Measurements from ENCODE around the gene TNFAIP8L3.

The TNFAIP8L3 gene

DNA sequence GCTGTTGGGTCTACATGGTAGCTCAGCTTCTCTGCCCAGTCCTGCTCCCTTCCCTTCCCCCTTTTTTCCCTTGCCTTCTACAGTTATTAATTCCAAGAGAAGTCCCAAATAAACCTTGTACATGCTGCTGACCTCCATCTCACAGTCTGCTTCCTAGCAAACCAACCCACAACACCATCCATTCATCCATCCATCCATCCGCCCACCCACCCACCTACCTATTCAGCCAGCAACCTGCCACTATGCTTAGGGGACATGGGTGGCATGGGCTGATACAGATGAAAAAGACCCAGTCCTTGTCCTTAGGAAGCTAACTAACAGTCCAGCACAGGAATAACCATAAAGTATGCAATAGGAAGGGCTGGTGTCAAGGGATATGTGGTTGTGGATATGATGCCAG, 5.7 kb downstream of the TNFAIP8L3 start:
- no peak for DNase-seq

DNA sequence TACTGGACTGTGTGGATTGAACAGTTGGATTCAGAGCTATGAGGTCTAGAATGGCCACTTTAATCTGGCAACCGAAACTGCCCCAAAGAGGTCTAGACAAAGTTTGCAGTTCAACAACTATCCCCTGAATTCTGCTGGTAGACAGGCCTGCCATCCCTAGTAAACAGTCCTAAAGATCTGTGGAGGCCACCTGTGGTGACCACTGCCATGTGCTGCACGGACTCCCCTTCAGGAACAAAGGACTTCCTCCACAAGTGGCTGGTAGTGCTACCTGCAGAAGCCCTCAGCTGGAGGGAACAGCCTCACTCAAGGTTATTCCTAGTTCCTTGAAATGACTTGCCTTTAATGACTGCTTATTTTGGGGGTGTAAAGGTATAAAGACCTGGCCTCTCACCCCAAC, 6.1 kb downstream of the TNFAIP8L3 start:
- DNase-seq: no peak

DNA sequence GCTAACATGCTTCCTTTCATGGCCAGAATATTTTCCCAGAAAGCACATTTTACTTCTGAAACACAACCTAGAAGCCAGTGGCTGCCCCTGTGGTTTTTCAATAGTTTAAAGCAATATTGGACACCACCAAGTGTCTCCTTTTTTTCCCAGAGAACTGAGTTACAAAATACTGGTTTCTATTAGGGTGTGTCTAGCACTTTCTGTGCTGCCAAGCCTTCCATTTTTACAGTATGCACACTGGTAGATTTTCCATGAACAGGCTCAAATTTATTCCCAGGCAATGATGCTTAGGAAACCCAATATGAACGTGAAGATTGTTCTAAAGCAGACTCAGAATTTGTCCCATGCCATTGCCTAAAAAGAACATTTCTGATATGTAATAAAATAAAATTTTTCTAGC, 7.2 kb downstream of the TNFAIP8L3 start:
- no peak for DNase-seq

DNA sequence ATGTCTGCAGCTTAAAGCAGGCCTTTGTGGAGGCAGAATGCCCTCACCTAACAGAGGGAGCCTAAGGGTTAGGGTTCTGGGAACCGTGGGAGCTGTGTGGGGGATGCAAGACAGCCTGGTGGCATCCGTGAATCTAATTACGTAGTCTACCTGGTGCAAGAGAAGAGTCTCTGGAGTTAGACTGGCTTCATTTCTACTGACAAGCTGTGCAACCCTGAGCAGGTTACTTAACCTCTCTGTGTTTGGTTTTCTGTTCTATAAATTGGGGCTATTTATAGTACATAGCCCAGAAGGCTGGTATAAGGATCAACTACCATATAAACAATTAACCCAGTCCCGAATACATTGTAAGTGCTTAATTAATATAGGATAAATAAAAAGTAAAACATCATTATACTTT, 8.3 kb downstream of the TNFAIP8L3 start:
- no peak for DNase-seq

DNA sequence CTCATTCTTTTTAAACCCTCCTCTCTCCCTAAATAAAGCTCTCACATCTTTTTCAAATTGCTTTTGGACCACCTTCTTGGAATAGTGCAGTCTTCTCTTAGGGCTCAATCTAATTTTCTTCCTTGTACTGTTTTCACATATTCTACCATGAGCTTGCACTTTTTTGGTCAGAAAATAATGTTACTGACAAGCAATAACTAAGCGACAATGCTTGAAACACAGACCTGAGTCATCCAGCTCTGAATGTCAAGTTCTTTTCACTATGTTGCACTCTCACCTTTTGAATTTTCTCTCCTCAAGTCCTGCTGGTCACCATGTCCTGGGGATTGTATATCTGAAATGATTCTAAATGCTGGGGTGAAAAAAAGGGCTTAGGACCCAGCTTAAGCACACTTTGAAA, 8.9 kb downstream of the TNFAIP8L3 start:
- no peak for DNase-seq

DNA sequence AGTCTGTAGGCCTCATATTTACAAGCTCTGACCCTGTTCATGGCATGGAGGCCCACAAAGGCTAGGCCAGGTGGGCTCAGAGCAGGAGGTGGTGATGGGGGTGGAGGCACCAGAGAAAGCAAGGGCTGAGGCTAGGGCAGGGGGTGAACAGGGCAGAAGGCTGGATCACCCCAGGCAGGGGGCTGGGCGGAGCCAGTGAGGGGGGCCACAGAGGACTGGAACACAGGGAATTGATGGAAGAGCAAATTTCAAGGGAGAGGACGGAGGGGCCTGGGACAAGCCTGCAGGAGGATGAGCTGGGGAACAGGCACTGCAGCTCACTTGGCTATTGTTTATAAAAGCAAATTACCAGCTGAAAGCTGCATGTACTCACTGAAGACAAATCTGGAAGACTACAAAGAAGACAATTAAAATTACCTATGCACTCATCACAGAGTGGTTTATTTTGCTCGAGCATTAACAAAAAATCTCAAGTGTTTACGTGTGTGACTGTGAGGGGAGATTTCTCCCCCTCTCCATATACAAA, 11.0 kb downstream of the TNFAIP8L3 start:
- DNase-seq: no peak

DNA sequence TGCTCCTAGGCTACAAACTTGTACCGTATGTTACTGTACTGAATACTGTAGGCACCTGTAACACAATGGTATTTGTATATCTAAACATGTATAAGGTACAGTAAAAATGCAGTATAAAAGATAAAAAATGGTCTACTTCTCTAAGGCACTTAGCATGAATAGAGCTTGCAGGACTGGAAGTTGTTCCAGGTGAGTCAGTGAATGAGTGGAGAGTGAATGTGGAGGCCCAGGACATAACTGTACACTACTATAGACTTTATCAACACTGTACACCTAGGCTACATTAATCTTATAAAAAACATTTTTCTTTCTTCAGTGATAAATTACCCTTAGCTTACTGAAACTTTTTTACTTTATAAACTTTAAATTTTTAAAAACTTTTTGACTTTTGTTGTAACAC, 12.5 kb downstream of the TNFAIP8L3 start:
- no peak for DNase-seq

DNA sequence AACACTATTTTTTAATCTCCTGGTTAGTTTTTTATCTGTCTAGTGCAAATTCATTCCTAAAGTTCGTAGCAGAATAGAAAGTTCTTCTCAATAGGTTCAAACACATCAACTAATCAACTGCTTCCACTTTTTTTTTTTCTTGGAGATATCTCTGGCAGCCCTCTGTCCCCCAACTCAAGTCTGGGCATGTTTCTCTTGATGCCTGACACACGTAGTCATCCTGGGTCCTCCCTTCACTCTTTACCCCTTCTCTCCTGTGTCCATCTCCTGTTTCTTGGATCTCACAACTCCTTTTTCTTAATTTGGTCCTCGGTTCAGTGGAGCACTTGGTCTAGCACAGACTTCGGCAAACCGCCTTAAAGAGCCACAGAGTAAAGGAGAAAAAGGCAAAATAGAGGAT, 14.4 kb downstream of the TNFAIP8L3 start:
- DNase-seq: no peak

DNA sequence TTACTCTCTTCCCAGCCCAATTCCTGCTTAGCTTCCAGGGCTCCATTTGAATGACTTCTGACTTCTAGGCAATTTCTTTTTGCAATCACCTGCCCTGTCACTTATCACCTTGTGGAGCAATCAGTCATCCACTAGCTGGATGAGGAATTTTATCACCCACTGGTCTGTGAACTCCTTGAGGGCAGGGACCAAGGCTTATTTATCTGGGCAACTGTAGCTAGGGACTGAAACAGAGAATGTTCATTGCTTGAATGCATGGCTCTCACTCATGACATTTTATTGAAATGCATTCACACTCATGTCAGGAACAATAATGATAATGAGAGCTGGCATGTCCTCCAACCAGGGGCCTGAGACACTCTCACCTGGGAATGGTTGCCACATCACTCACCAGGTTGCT, 15.5 kb downstream of the TNFAIP8L3 start:
- no peak for DNase-seq

DNA sequence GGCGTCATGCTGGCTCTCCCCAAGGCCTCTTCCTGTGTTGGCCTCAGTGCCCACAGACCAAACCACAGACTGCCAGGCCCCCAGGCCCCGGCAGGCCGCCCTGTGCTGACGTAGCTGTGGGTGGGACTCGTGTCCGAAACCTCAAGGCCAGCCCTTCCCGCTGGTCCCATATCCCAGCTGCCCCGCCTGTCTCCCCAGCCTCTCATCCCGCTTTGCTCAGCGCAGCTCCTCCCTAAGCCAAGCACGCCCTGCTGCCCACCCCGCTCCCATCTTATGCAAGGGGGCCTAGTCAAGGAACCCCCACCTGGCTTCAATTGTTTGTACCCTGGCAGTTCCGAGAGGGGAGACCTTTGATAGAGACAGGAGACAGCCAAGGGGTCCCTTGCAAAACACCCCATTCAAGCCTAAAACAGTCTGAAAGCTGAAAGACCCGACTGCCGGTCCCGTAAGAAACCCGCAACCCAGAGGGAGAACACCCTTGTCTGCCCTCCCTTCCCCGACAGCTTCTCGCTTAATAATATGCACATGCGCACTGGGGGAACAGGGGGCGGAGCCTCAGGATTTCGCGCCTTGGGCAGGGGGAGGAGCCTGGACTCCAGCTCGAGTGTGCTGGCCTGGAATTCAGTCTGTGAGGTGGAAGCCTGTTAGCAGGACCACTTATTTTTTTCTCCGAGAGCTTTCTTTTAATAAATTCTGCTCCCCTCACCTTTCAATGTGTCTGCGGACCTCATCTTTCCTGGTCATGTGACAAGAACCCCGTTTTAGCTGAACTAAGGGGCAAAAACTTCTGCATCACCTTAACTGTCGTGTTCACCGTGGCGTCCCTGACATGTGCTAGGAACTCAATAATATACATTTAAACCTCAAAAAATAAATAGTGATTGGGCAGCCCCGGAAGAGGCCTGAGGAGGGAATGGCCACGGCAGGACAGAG, 17.2 kb downstream of the TNFAIP8L3 start:
- DNase-seq: no peak

DNA sequence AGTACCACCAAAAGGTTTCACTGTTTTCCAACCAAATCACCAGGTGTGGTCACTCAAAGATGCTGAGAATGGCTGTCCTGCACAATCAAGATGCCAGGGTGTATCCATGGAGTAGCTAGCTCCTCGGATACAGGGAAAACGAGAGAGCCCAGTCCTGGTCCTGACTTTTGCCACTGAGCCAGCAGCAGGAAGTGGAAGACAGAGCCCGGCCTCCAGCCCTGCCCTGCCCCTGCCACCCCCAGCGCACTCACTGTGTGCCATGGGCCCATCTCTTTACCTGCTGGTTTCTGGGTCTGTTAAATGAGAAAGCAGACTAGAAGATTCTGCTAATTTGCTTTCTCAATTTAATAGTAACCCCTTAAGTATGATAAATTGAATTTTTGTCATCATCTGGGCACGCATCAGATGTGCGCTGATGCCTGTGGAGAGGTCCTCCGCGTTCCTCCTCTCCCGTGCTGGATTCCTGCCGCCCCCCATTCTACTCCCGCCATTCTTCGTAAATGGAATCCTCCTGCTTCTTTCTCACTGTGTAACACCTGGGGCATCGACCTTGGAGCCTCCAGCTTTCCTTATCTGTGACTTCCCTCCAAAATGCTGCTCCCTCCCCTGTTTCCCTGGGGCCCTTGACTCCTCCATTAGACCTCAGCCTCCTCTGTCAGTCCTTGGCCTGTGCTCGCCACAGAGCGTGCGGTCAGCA, 18.0 kb downstream of the TNFAIP8L3 start:
- no peak for DNase-seq

DNA sequence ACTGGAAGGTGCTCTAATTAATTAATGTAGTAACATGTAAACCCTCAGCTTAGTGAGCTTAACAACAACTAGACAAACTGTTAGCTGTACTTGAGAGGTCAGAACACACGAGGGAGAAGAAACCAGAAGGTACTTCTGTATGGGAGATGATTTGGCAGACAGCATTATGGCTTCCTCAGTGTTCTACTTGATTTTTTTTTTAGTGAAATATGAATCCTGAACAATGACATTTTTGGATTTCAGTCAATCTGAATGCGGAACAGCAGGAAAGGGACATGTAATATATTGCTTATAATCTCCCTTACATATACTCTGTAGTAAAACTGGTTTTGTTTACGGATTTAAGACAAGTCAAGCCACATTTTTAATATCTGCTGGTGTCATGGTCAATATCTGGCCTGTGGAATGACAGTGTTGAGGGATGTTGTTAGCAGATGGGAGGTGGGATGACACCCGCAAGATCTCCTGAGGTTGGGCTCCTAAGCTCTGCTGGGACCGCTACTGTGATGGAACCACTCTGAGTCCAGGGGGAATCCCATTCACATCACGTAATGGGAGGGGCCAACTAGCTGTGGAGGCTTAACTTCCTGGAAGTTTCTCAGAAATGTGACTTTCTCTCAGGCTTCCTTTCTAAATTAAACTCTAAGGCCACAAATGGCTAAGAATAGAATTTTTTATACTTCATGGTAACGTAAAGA, 18.7 kb downstream of the TNFAIP8L3 start:
- no peak for DNase-seq

DNA sequence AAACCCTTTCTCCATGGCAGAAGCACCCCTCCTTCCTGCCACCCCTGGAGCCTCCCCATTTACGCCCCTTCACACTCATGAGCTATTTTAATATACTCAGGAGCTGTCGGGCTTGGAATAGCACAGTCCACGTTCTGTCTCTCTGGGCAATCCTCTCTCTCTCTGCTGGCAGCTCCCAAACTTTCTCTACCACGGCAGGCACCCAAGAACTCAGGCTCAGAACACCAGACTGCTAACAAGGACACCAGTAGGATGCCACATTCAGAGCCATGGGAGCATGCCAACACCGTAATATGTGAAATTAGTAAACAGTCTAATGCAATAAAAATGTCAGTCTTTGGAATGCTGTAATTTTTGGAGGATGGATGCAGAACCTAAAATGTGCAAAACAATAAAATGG, 19.3 kb downstream of the TNFAIP8L3 start:
- DNase-seq: no peak

DNA sequence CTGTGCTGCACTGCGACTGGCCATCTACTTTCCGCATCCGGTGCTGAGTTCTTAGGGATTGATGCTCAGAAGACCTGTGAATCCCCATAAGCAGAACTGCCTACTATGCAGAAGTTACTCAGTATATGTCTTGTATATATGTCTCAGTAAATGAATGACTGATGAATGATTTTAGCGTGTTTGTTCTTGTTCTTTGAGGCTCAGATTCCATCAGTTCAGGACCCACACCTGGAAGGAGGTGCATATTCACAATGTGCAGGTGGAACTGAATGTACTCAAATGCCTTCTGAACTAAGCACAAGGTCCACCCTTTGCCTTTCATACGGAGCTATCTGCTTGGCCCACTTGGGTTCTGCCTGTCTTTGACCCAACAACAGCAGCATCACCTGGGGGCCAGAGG, 19.8 kb downstream of the TNFAIP8L3 start:
- DNase-seq: no peak

DNA sequence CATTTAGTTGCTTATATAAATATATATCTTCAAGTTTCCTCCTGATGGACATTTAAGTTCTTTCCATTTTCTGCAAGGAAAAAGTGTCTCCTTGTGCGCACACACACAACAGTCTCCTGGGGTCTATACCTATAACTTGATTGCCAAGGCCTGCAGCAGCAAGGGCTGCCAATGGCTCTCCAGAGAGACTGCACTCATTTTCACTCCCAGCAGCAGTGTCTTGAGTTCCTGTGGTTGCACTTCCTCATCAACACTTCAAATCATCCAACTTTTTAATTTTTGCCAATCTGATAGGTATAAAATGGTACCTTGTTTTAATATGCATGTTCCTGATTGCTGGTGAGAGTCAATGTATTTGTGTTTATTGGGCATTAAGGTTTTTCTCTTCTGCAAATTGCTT, 23.1 kb downstream of the TNFAIP8L3 start:
- no peak for DNase-seq

DNA sequence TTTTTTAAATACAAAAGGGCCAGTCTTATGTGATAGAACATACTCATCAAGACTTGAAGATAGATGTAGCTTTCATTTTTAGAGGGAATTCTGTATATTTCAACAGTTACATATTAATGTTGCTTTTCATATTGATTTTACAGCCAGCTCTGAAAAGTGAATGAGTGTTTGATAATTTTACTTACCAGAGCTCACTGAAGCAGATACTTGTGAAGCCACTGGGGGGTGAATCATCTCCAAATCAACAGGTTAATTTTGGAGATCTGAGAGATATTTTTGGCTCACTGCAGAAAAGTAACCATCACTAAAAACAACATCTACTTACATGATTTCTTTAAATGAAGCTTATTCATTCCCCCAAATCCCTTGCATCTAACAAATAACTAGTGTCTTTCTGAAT, 24.7 kb downstream of the TNFAIP8L3 start:
- DNase-seq: no peak

DNA sequence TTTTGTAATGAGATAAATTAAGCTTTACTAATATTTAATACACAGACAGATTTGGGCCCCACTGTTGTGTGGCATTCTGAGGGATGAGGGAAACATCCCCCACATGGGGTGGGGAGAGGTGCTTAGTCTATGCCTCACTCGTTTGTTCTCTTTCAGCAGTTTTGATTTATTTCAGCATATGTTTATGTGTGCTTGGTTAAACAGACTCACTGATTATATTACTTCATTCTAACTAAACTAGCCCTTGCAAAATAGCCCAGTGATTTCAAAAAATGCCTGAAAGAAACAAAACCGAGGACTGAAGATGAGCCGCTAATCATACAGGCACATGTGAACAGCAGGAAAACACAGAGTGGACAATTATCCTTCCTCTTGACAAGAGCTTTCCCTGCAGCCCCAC, 27.2 kb downstream of the TNFAIP8L3 start:
- no peak for DNase-seq

DNA sequence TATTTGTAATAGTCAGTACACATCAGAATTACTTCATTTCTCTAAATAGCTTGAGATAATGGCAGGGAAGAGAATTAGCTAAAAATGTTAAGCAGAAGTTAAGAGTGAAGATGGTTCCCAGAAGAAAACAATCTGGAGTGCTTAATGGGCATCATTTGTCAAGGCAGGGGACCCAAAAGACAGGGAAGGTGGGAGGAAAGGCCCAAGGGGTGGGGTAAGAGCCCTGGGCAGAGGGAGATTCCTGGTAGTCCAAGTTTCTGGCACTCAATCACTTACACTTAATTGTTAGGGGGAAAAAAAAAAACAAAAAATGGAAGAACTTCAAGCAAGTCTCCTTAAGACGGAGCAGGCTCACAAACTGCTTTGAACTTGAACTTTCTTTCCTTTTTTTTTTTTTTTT, 28.9 kb downstream of the TNFAIP8L3 start:
- DNase-seq: no peak

DNA sequence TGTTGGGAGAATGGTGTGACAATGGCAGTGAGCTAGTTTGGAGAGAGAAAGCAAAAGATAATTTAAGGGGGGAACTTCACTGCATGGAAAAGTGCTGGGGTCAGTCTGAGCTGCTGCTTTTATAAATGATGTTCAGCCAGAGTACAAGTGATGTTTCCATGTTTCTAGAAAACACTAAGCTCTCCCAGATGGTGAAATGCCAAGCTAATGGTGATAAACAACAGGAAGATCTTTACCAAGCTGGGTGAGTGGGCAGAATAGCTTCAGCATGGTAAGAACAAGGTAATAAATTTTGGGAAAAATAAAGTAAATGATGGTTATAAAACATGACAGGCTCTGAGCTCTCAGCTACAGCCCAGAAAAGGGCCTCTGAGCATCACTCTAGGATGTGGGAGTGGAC, 29.4 kb downstream of the TNFAIP8L3 start:
- DNase-seq: no peak

DNA sequence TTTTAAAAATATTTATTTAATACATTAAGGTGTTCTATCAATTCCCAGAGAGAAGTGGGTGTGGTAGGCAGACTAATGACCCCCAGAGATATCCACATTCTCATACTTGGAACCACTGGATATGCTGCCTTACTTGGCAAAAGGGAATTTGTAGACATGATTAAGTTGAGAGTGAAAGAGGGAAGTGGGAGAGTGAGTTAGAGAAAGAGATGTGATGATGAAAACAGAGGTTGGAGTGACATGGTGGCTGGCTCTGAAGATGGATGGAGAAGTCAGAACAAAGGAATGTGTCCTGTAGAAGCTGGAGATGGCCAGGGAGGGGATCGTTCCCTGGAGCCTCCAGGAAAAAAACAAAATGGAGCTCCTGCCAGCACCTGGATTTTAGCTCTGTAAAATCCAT, 32.0 kb downstream of the TNFAIP8L3 start:
- DNase-seq: no peak

DNA sequence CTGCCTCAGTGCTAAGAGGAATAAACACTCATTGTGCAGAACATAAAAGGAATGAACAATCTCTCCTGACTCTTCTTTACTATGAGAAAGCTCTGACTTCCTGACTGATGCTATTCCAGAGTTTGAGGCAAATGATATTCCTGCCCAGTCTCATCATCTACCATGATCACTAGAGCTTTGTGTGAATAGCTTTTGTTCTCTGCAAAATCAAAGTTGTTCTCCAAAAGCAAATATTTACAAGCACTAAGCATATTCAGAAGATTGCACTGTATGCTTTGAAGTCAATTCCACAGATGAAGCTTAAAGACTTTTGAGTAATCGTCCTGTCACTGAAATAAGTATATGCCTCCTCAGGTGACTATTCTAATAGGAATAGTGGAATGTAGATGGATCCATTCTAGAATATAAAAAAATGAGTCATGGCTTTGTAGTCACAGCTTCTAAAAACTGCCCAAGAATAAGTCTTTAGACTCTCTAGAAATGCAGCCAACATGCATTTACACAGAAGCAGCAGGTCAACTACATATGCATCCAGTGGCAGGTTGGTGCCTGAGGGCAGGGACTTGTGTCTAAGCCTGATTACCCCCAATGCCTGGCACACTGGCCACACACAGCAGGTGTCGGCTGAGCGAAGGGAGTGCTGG, 34.6 kb downstream of the TNFAIP8L3 start:
- DNase-seq: no peak

DNA sequence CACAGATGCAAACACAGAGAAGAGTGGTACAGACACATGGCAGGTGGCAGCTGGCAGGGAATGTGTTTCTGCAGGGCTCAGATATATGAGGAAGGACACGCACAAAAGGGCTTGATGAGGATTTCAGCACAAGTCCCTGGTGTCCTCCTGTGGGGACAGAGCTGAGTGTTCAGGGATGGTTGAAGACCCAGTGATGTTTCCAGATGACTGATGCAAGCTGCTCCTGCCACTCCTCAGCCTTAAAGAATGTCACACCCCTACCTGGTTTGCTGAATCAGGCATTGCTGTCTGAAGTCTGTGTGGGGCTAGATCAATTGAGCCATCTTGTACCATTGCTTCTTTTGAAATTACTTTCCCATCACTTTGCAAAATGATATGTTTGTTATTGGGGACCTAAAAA, 40.2 kb downstream of the TNFAIP8L3 start:
- DNase-seq: no peak

DNA sequence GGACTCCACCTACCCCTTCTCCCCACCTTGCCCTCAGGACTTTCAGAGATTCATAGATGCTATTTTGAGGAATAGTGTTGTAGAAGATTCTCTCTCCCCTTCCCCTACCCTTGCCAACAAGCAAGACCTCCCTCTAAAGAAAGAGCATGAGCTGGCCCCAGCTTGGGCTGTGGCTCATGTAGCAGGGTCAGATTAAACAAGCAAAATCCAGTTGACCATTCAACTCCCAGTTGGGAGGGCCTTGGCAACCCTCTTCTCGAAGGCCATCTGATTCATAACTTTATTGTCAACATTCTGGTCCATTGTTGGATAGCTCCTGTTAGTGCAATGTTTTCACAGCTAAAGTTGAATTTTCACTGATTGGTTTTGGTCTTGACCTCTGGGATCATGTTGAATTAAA, 41.1 kb downstream of the TNFAIP8L3 start:
- DNase-seq: no peak

Data from KG1 (cell line).